ENCODE measurements around the gene ABHD4.
"Not testable (repeated sequence)": the region's sequence is repeated elsewhere in the genome, so short reads cannot be mapped to it uniquely, and the experiment has no call there.

The ABHD4 gene

DNA sequence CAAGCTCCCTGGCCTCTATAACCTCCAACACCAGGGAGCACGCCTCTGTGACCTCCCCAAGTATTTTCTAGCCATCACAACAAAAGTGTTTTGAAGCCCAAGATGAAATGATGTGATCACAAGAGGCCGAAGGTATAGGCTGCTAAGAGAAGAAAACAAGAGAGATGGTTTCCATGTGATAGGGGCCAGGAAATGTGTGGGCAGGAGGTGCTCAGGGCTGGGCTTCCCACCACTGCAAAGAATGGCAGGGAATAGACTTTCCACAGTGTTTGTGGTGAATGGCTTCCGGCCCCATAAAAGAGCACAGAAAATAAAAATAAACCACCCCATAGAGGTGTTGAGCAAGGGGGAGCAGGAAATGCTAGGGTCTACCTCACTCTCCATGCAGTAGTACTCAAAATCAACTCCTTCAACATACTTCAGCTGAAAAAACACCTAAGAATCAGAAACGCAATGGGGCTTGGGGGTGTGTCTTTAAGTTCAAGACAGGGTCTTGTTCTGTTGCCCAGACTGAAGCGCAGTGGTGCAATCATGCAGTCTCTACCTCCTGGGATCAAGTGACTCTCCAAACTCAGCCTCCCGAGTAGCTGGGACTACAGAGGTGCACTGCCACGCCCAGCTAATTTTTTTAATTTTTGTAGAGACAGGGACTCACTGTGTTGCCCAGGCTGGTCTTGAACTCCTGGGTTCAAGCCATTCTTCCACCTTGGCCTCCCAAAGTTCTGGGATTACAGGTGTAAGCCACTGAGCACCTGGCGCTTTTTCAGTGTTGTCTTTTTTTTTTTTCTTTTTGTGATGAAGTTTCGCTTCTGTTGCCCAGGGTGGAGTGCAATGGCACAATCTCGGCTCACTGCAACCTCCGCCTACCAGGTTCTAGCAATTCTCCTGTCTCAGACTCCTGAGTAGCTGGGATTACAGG is 36.2 kb upstream of the ABHD4 start:
- peak; percentile 74 for DNase-seq (ENCODE audit: low read depth)

DNA sequence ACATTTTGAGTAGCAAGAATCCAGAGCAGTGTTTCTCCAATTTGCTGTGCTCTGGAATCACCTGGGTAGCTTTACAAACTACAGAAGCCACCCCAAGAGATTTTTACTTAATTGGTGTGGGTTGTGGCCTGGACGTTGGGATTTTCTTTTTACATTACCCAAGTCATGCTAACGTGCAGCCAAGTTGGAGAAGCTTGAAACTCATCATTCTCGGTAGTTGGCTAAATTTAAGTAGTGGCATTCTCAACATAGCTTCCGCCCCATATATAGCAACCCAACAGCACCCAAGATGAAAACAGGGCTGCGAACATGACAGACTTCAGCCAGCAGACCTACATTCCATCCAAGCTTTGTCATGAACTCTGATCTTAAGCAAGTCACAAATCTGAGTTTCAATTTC is 34.1 kb upstream of the ABHD4 start:
- DNase-seq (ENCODE audit: low read depth) = no peak

GRCh38 chr14:22564463-22564862 is 33.6 kb upstream of the ABHD4 start:
- no peak for DNase-seq (ENCODE audit: low read depth)

DNA sequence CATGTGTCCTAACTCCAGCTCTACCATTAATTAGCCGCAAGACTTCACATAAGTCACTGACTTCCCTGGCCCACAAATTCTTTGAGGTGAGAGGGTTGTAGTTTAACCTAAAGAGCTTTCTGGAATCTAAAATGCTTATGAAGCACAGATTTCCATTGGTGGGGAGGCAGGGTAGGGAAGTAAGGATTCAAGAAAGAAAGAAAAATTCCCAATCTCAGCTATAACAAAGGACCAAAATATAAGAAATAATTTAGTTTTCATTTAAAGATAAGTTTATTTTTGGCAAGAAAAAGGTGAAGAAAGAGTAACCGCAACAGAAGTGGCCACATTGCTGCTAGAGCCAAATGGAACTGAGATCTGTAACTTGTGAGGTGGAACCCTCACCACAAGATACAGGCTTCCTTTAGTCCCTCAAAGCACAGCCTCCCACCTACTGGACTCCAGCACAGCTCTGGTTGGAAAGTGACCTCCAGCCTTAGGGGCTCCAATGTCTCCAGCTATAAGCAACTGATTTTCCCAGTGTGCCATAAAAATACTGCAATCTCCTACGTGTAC is 32.6 kb upstream of the ABHD4 start:
- no peak for DNase-seq (ENCODE audit: low read depth)

GRCh38 chr14:22566266-22566665 is 31.8 kb upstream of the ABHD4 start:
- DNase-seq (ENCODE audit: low read depth) = not testable (repeated sequence)

- no peak for DNase-seq (ENCODE audit: low read depth)
These were observed 31.3 kb upstream of the ABHD4 start for GRCh38 chr14:22566845-22567244.

DNA sequence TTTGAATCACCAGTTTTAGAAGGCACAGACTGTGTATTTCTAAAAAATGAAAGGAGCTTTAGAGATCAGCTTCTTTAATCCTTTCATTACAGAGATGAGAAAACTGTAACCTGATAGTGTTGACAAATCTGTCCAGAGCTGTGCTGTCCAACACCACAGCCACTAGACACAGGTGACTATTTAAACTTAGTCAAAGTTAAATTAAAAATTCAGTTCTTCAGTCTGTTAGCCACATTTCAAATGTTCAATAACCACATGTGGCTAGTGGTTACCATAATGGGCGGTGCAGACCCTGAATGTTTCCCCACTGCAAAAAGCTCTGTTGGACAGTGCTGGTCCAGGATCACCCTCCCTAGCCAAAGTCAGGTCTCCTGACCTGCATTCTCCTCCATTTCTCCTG is 30.7 kb upstream of the ABHD4 start:
- DNase-seq (ENCODE audit: low read depth) = no peak

- DNase-seq (ENCODE audit: low read depth) = no peak
These were observed 28.9 kb upstream of the ABHD4 start for GRCh38 chr14:22569106-22569736.

DNA sequence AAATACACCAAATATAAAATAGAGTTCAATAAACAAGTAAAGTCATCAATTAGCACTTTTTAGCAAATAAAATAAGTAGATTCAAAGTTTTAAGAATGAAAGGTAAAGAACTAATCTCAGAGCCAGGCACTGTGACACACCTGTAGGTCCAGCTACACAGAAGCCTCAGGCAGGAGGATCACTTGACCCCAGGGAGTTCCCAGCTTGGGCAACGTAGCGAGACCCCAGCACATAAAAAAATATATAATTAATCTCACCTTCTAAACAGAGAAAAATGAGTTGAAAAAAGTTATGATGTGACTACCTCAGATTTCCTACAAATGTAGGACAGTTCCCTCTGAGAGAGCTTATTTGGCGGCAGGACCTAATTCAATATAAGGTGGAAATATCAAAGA is 28.4 kb upstream of the ABHD4 start:
- DNase-seq (ENCODE audit: low read depth) = no peak

DNA sequence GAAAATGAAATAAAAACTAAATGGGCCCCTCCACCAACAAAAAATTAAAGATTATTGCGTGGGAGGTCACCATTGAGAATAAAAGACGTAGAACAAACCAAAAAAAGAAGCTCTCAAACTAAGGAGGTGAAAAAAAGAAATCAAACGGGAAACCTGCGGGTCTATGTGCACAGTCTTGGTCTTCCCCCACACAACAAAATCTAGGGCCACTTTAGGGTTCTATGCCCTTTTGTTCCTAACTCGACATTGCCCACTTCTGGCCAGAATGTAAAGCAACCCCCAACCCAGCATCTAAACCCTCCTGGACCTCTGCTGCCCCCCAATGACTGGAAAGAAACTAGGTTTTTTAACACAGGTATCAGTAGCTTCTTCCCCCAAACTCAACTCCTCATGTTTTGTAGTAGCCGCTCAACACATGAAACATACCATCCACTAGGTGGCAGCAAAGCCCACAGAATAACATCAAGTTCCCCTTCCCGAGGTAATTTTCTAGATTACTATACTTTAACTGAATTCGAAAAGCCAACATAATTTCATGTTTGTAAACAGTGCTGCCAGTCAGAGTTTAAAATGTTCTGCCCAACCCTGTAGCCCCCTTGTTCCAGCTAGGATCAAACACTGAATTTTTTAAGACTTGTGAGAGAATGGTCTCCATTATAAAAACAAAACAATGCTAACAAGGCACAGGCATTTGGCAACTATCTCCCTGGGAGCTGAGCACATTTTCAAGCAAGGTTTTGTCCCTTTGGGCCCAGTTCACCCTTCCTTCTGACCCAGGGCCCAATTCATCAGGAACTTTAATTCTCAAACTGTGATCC is 27.8 kb upstream of the ABHD4 start:
- DNase-seq (ENCODE audit: low read depth) = peak; percentile 82

DNA sequence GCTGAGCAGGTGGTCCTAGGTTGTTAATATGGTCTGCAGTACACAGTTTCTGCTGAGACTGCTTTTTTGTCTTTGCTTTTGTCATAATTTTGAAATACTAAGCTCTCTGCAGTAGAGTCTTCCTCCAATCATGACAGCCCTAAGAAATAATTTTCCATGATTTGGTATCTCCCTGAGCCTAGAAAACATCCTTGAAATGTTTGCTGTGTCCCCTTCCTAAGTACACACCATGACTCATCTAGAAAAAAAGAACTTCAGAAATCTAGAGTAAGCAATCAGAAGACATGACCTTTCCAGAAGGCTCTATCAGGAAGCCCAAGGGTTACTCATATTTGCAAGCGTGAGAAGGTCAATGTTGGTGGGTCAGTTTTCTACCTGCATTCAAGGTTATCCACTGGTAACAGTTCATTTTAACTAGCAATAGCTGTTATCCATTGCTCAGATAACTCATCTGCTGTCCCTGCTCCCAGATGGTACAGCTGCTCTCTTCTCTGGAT is 25.5 kb upstream of the ABHD4 start:
- DNase-seq (ENCODE audit: low read depth) = no peak

- no peak for DNase-seq (ENCODE audit: low read depth)
These were observed 24.3 kb upstream of the ABHD4 start for GRCh38 chr14:22573804-22574203.

- no peak for DNase-seq (ENCODE audit: low read depth)
These were observed 20.7 kb upstream of the ABHD4 start for GRCh38 chr14:22577334-22577908.

- DNase-seq (ENCODE audit: low read depth) = no peak
These were observed 18.9 kb upstream of the ABHD4 start for GRCh38 chr14:22579236-22579635.

DNA sequence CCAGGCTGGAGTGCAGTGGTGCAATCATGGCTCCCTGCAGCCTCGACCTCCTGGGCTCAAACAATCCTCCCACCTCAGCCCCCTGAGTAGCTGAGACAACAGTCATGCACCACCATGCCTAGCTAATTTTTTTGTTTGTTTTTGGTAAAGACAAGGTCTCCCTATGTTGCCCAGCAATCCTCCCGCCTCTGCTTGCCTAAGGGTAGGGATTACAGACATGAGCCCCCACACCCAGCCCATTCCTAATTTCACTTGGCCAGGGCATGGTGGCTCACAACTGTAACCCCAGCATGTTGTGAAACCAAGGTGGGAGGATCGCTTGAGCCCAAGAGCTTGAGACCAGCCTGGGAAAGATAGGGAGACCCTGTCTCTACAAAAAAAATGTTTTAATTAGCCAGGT is 18.2 kb upstream of the ABHD4 start:
- DNase-seq (ENCODE audit: low read depth) = no peak

DNA sequence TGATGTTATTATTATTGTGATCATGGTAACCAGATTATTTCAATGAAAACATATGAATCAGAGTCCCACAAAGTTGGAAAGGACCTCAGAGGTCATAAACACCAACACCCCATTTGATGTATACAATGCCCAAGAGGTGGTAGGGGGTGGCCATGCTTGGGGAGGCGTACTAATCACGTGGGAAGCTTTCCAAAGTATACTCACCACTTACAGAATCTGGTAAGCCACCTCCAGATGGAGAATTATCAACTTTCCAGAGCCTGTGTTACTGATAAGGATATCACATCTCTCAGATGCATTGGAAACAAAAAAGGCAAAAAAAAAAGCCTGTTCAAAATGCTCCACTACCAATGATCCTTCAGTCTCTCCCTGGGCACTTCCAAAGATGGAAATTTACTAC is 17.5 kb upstream of the ABHD4 start:
- DNase-seq (ENCODE audit: low read depth) = no peak

GRCh38 chr14:22583994-22584393 is 14.1 kb upstream of the ABHD4 start:
- no peak for DNase-seq (ENCODE audit: low read depth)

GRCh38 chr14:22587247-22587646 is 10.9 kb upstream of the ABHD4 start:
- no peak for DNase-seq (ENCODE audit: low read depth)

- DNase-seq (ENCODE audit: low read depth) = not testable (repeated sequence)
These were observed 10.2 kb upstream of the ABHD4 start for GRCh38 chr14:22587677-22588422.

DNA sequence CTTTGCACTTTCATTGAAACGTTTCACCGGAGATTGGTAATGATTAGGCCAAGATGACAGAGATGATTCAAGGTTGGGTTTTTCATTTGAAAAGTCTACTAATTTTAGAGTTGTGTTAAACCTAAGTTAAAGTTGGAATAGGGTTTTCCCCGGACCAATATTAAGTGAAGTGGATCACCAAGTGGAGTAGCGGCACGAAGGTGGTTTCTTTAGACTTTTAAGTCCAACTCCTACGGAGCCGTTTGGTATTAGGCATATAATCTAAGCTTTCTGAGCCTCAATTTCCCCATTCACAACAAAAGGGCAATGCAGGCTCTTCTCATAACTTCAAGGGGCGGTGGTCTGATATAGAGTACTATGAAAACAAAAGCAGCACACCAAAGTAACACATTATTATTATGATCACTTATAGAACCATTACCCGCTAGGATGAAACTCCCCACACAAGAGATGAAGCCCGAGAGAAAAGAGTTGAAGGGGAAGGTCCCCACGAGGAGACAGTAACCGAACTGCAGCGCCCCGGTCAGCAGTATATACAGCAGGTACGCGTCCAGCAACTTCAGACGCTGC is 9.5 kb upstream of the ABHD4 start:
- no peak for DNase-seq (ENCODE audit: low read depth)

Measured in activated T-cell treated with anti-CD3 and anti-CD28 coated beads for 24 hours (primary cell).